Loucy (cell line): Measurements from ENCODE around the gene CCDC40.

Experiments used
- H2AFZ ChIP-seq: fragments of 200-600 bp; sonication (generic); 2 replicates; pipeline ENCODE4 v1.6.0; 2016; ENCODE audit warnings: antibody characterized with exemption, mild to moderate bottlenecking, low read length, moderate library complexity
- H3F3A ChIP-seq: fragments of 200-600 bp; 2 replicates; pipeline ENCODE4 v1.6.0; 2016; ENCODE audit warnings: antibody characterized with exemption, low read depth, mild to moderate bottlenecking
- H3K27me3 ChIP-seq: fragments of 200-600 bp; sonication (generic); 2 replicates; pipeline ENCODE4 v1.6.1; 2014; ENCODE audit warnings: low read length, mild to moderate bottlenecking; ENCODE audit not compliant: insufficient read depth, poor library complexity, severe bottlenecking
- H3K36me3 ChIP-seq: fragments of 200-600 bp; sonication (generic); 2 replicates; pipeline ENCODE4 v1.6.1; 2016; ENCODE audit warnings: low read length; ENCODE audit not compliant: insufficient read depth
- H3K4me1 ChIP-seq: fragments of 200-600 bp; sonication (generic); 2 replicates; pipeline ENCODE4 v1.5.1; 2014; ENCODE audit warnings: low read length, mild to moderate bottlenecking; ENCODE audit not compliant: insufficient read depth, poor library complexity, severe bottlenecking
- H3K4me2 ChIP-seq: fragments of 200-600 bp; sonication (generic); 2 replicates; pipeline ENCODE4 v1.6.0; 2014; ENCODE audit warnings: antibody characterized with exemption, low read length, low read depth, mild to moderate bottlenecking; ENCODE audit not compliant: poor library complexity, severe bottlenecking
- H3K4me3 ChIP-seq: fragments of 200-600 bp; sonication (generic); 2 replicates; pipeline ENCODE4 v1.5.1; 2014; ENCODE audit warnings: low read length, mild to moderate bottlenecking, mixed read lengths; ENCODE audit not compliant: poor library complexity, severe bottlenecking
- H3K79me2 ChIP-seq: fragments of 200-600 bp; sonication (generic); 2 replicates; pipeline ENCODE4 v1.6.1; 2014; ENCODE audit warnings: low read length; ENCODE audit not compliant: insufficient read depth
- H3K9ac ChIP-seq: fragments of 200-600 bp; sonication (generic); 2 replicates; pipeline ENCODE4 v1.6.0; 2014; ENCODE audit warnings: mild to moderate bottlenecking, low read depth, low read length, moderate library complexity; ENCODE audit not compliant: poor library complexity, severe bottlenecking
- H3K9me2 ChIP-seq: fragments of 200-600 bp; sonication (generic); replicated peaks from 2 replicates; pipeline ENCODE4 v1.6.1; 2016; ENCODE audit warnings: low read depth, low read length, mixed read lengths
- H3K9me3 ChIP-seq: fragments of 200-600 bp; sonication (generic); 2 replicates; pipeline ENCODE4 v1.6.1; 2014; ENCODE audit warnings: mild to moderate bottlenecking, antibody characterized with exemption, low read length, low read depth; ENCODE audit not compliant: insufficient read depth
- H4K20me1 ChIP-seq: fragments of 200-600 bp; sonication (generic); 2 replicates; pipeline ENCODE4 v1.6.0; 2014; ENCODE audit warnings: antibody characterized with exemption, low read length, mild to moderate bottlenecking; ENCODE audit not compliant: insufficient read depth, poor library complexity, severe bottlenecking
- EZH2phosphoT487 ChIP-seq: fragments of 200-600 bp; IDR thresholded peaks from 2 replicates; pipeline ENCODE4 v1.6.1; 2018; ENCODE audit warnings: antibody characterized with exemption, mild to moderate bottlenecking, moderate library complexity, borderline replicate concordance
- TF ChIP-seq, protein P1 (sequence below): fragments of 200-600 bp; sonication (generic); conservative IDR thresholded peaks from 2 replicates; pipeline ENCODE4 v1.5.1; 2014; ENCODE audit warnings: mild to moderate bottlenecking, antibody characterized with exemption, low read length

Gene CCDC40

GRCh38 chr17:80033840-80034239 is 2.6 kb upstream of the CCDC40 start:
- TF ChIP-seq, protein P1, sequence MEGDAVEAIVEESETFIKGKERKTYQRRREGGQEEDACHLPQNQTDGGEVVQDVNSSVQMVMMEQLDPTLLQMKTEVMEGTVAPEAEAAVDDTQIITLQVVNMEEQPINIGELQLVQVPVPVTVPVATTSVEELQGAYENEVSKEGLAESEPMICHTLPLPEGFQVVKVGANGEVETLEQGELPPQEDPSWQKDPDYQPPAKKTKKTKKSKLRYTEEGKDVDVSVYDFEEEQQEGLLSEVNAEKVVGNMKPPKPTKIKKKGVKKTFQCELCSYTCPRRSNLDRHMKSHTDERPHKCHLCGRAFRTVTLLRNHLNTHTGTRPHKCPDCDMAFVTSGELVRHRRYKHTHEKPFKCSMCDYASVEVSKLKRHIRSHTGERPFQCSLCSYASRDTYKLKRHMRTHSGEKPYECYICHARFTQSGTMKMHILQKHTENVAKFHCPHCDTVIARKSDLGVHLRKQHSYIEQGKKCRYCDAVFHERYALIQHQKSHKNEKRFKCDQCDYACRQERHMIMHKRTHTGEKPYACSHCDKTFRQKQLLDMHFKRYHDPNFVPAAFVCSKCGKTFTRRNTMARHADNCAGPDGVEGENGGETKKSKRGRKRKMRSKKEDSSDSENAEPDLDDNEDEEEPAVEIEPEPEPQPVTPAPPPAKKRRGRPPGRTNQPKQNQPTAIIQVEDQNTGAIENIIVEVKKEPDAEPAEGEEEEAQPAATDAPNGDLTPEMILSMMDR = no peak
- TF ChIP-seq EZH2phosphoT487 = no peak
- no peak overlapping the region for H3K4me3 ChIP-seq
- H3K36me3 ChIP-seq = no peaks in the 10 kb centered on the region
- H3K4me1 ChIP-seq = peaks cover 24% of the 10 kb centered on the region
- H2AFZ ChIP-seq = no peak overlapping the region
- H3K27me3 ChIP-seq = no peaks in the 10 kb centered on the region
- H3K9me2 ChIP-seq = no peaks in the 10 kb centered on the region
- H4K20me1 ChIP-seq = no peaks in the 10 kb centered on the region
- no peaks in the 10 kb centered on the region for H3K9me3 ChIP-seq
- no peak overlapping the region for H3K9ac ChIP-seq
- H3F3A ChIP-seq = no peaks in the 10 kb centered on the region; the same call in 1 of the 2 replicates
- H3K79me2 ChIP-seq = peaks cover 12% of the 10 kb centered on the region; the same call in 1 of the 2 replicates
- H3K4me2 ChIP-seq = no peak overlapping the region

DNA sequence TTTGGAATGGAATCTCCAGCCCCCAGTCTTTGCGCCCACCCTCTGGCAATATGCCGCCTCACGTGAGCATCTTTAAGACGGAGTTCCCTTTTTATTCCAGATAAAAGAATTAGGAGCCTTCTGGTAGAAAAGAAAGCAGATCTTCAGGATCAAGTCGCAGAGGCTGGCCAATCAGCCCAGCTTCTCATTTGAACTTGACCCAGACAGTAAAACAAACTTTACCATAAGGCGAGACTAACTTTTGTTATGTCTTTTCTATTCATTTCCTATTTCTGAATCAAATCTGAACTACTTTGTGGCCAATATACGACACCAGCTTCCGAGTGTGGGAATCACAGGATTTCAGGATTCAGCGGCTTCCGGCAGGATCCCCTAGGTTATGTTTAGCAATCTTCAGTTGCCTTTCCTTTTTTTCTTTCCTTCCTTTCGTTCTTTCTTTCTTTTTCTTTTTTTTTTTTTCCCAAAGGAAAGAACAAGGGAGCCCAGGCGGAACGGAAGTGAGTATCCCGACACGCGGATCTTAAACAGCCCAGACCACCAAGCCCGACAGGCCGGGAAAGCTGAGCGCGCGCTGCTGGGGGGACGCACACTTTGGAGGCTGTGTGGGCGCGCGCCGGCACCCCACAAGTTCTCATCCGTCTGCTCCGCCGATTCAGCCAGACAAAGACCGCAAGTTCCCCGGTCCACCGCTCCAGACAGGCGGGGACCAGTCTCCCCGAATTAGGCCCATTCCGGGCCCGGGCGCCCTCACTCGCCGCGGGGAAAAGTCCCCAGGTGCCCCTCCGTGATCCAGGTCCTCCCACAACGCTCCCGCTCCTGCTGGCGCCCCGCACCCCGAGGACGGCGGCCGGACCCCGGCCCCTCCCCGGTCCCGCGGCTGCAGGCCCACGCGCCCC is 1.4 kb upstream of the CCDC40 start:
- peak overlapping the region; percentile 60 for H3K9ac ChIP-seq
- peaks cover 19% of the 10 kb centered on the region for H3K4me1 ChIP-seq
- H4K20me1 ChIP-seq = no peaks in the 10 kb centered on the region
- no peaks in the 10 kb centered on the region for H3K9me3 ChIP-seq
- H3K79me2 ChIP-seq = peaks cover 12% of the 10 kb centered on the region; the same call in 1 of the 2 replicates
- H3F3A ChIP-seq = no peaks in the 10 kb centered on the region; the same call in 1 of the 2 replicates
- TF ChIP-seq EZH2phosphoT487 = no peak
- TF ChIP-seq, protein P1 = no peak
- no peaks in the 10 kb centered on the region for H3K36me3 ChIP-seq
- H3K9me2 ChIP-seq = no peaks in the 10 kb centered on the region
- H3K27me3 ChIP-seq = no peaks in the 10 kb centered on the region
- H3K4me3 ChIP-seq = peak overlapping the region; percentile 79
- peak overlapping the region; percentile 64; the same call in 1 of the 2 replicates for H2AFZ ChIP-seq
- peak overlapping the region; percentile 82 for H3K4me2 ChIP-seq

DNA sequence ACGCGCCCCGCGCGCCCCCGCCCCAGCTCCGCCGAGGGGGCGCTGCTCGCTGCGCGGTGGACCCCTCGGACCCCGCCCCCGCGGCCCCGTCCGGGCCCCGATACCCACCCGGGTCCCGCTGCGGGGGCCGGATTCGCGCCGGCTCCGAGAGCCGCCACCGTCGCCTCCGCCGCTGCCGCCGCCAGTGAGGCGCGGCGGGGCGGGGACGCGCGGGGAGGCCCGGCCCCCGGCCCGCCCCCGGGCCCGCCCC is 830 bp upstream of the CCDC40 start, which contains the start of gene TBC1D16:
Gene TBC1D16 (minus strand): TSS at position 186 of the 250 bp plus-strand sequence. CDS start 22,325 bp downstream, outside the sequence.
- Histone ChIP-seq H3K9me3 (no peaks in the 10 kb centered on the region), H3K27me3 (no peaks in the 10 kb centered on the region), H3F3A (no peaks in the 10 kb centered on the region; the same call in 1 of the 2 replicates), H2AFZ (peak within 1 kb of the TSS; percentile 99), H3K9ac (peak within 1 kb of the TSS; percentile 71), H3K79me2 (peaks cover 12% of the 10 kb centered on the region; the same call in 1 of the 2 replicates), H3K9me2 (no peaks in the 10 kb centered on the region), H3K4me3 (peak within 1 kb of the TSS; percentile 86), H3K4me2 (peak within 1 kb of the TSS; percentile 90), H3K4me1 (peaks cover 19% of the 10 kb centered on the region), H4K20me1 (no peaks in the 10 kb centered on the region), H3K36me3 (no peaks in the 10 kb centered on the region)
- TF ChIP-seq, protein P1 = no peak
- no peak for TF ChIP-seq EZH2phosphoT487
